Parathyroid adenoma (tissue), 2 donors: ENCODE measurements around the gene TNXB.
"Not testable (repeated sequence)": the region's sequence is repeated elsewhere in the genome, so short reads cannot be mapped to it uniquely, and the experiment has no call there.

ENCODE experiments used
- H2AFZ ChIP-seq: fragments of 300-600 bp; sonication (generic); one replicate; pipeline ENCODE4 v1.7.0; 2017; ENCODE audit warnings: antibody characterized with exemption, mild to moderate bottlenecking
- H3K27ac ChIP-seq: fragments of 300-600 bp; sonication (generic); one replicate; pipeline ENCODE4 v1.7.0; 2017
- H3K27me3 ChIP-seq: fragments of 300-600 bp; sonication (generic); one replicate; pipeline ENCODE4 v1.7.0; 2017; ENCODE audit warnings: low read length; ENCODE audit not compliant: control insufficient read depth, insufficient read depth
- H3K36me3 ChIP-seq: fragments of 300-600 bp; sonication (generic); one replicate; pipeline ENCODE4 v1.7.0; 2017; ENCODE audit warnings: low read length; ENCODE audit not compliant: control insufficient read depth, insufficient read depth
- H3K4me1 ChIP-seq: fragments of 300-600 bp; sonication (generic); one replicate; pipeline ENCODE4 v1.7.0; 2017; ENCODE audit warnings: control low read depth
- H3K4me2 ChIP-seq: fragments of 300-600 bp; sonication (generic); one replicate; pipeline ENCODE4 v1.7.0; 2017; ENCODE audit warnings: low read length
- H3K4me3 ChIP-seq: fragments of 300-600 bp; sonication (generic); one replicate; pipeline ENCODE4 v1.7.0; 2017; ENCODE audit warnings: low read depth, low read length
- H3K79me2 ChIP-seq: fragments of 300-600 bp; sonication (generic); one replicate; pipeline ENCODE4 v1.7.0; 2017; ENCODE audit warnings: control low read depth
- H3K9ac ChIP-seq: fragments of 300-600 bp; sonication (generic); one replicate; pipeline ENCODE4 v1.7.0; 2017; ENCODE audit warnings: mild to moderate bottlenecking
- H3K9me3 ChIP-seq: fragments of 300-600 bp; sonication (generic); one replicate; pipeline ENCODE4 v1.7.0; 2017; ENCODE audit warnings: low read length; ENCODE audit not compliant: control insufficient read depth
- CTCF ChIP-seq: fragments of 300-600 bp; sonication (generic); IDR thresholded peaks from one replicate; pipeline ENCODE4 v1.7.0; 2017; ENCODE audit warnings: antibody characterized with exemption, mild to moderate bottlenecking
- donor health status: primary hyperparathyroidism.

Gene TNXB

GRCh38 chr6:32064706-32065105 lies 44.4 kb downstream of the TNXB start:
- no peak overlapping the region for H3K4me2 ChIP-seq
- no peaks in the 10 kb centered on the region for H3K27me3 ChIP-seq
- H3K4me1 ChIP-seq: no peaks in the 10 kb centered on the region
- no peaks in the 10 kb centered on the region for H3K36me3 ChIP-seq
- no peak overlapping the region for H3K4me3 ChIP-seq
- no peak overlapping the region for H3K9ac ChIP-seq
- H3K27ac ChIP-seq: no peak overlapping the region
- H3K79me2 ChIP-seq: no peaks in the 10 kb centered on the region
- H3K9me3 ChIP-seq: no peaks in the 10 kb centered on the region
- no peak overlapping the region for H2AFZ ChIP-seq
- TF ChIP-seq CTCF: no peak

- H3K4me3 ChIP-seq: no peak overlapping the region
- H3K36me3 ChIP-seq: no peaks in the 10 kb centered on the region
- H3K4me2 ChIP-seq: no peak overlapping the region
- H2AFZ ChIP-seq: no peak overlapping the region
- no peaks in the 10 kb centered on the region for H3K4me1 ChIP-seq
- H3K27me3 ChIP-seq: no peaks in the 10 kb centered on the region
- no peaks in the 10 kb centered on the region for H3K79me2 ChIP-seq
- H3K9ac ChIP-seq: no peak overlapping the region
- TF ChIP-seq CTCF: no peak
- no peaks in the 10 kb centered on the region for H3K9me3 ChIP-seq
- H3K27ac ChIP-seq: no peak overlapping the region
These were observed 48.0 kb downstream of the TNXB start for GRCh38 chr6:32060966-32061655.

- Histone ChIP-seq H3K79me2 (no peaks in the 10 kb centered on the region), H2AFZ (no peak overlapping the region), H3K4me2 (no peak overlapping the region), H3K27ac (no peak overlapping the region), H3K27me3 (no peaks in the 10 kb centered on the region), H3K4me1 (no peaks in the 10 kb centered on the region), H3K9ac (no peak overlapping the region), H3K4me3 (no peak overlapping the region), H3K36me3 (no peaks in the 10 kb centered on the region), H3K9me3 (no peaks in the 10 kb centered on the region)
- no peak for TF ChIP-seq CTCF
These were observed 50.6 kb downstream of the TNXB start for GRCh38 chr6:32058511-32058963.

- Histone ChIP-seq H3K36me3 (no peaks in the 10 kb centered on the region), H3K9ac (no peak overlapping the region), H3K27me3 (no peaks in the 10 kb centered on the region), H3K79me2 (no peaks in the 10 kb centered on the region), H3K4me2 (no peak overlapping the region), H3K4me3 (no peak overlapping the region), H3K27ac (no peak overlapping the region), H3K9me3 (no peaks in the 10 kb centered on the region), H2AFZ (no peak overlapping the region), H3K4me1 (no peaks in the 10 kb centered on the region)
- TF ChIP-seq CTCF: no peak
These were observed 51.2 kb downstream of the TNXB start for GRCh38 chr6:32057966-32058365.

GRCh38 chr6:32056254-32056653 lies 52.9 kb downstream of the TNXB start:
- Histone ChIP-seq H3K27ac (no peak overlapping the region), H3K4me1 (no peaks in the 10 kb centered on the region), H3K79me2 (no peaks in the 10 kb centered on the region), H3K4me3 (no peak overlapping the region), H3K9ac (no peak overlapping the region), H3K4me2 (no peak overlapping the region), H2AFZ (no peak overlapping the region), H3K9me3 (no peaks in the 10 kb centered on the region), H3K27me3 (no peaks in the 10 kb centered on the region), H3K36me3 (no peaks in the 10 kb centered on the region)
- TF ChIP-seq CTCF: no peak

GRCh38 chr6:32055756-32056155 lies 53.4 kb downstream of the TNXB start:
- H2AFZ ChIP-seq, H3K4me3 ChIP-seq, H3K27ac ChIP-seq, H3K4me1 ChIP-seq, H3K79me2 ChIP-seq, H3K27me3 ChIP-seq, H3K36me3 ChIP-seq, H3K4me2 ChIP-seq, H3K9ac ChIP-seq, H3K9me3 ChIP-seq: not testable (repeated sequence)

GRCh38 chr6:32053314-32053713 lies 55.8 kb downstream of the TNXB start:
- H3K4me2 ChIP-seq, H2AFZ ChIP-seq, H3K27ac ChIP-seq, H3K9ac ChIP-seq, H3K9me3 ChIP-seq, H3K4me1 ChIP-seq, H3K4me3 ChIP-seq, H3K27me3 ChIP-seq, H3K36me3 ChIP-seq, H3K79me2 ChIP-seq: not testable (repeated sequence)
